GM12864 (cell line): ENCODE measurements around the gene MYMK.

Source experiments
- DNase-seq: peaks from one replicate; pipeline ENCODE4 v3.0.0-alpha.2; 2011; ENCODE audit warnings: low read depth
- H3K4me3 ChIP-seq: 2 replicates; pipeline ENCODE4 v1.5.1; 2011; ENCODE audit warnings: mild to moderate bottlenecking, low read depth, low read length, control low read depth
- TF ChIP-seq, protein P1 (sequence below): IDR thresholded peaks from 2 replicates; pipeline ENCODE4 v1.5.1; 2011; ENCODE audit warnings: low read depth, mild to moderate bottlenecking, moderate library complexity, low read length, control low read depth, inconsistent platforms; ENCODE audit errors: missing control alignments

MYMK gene

DNA sequence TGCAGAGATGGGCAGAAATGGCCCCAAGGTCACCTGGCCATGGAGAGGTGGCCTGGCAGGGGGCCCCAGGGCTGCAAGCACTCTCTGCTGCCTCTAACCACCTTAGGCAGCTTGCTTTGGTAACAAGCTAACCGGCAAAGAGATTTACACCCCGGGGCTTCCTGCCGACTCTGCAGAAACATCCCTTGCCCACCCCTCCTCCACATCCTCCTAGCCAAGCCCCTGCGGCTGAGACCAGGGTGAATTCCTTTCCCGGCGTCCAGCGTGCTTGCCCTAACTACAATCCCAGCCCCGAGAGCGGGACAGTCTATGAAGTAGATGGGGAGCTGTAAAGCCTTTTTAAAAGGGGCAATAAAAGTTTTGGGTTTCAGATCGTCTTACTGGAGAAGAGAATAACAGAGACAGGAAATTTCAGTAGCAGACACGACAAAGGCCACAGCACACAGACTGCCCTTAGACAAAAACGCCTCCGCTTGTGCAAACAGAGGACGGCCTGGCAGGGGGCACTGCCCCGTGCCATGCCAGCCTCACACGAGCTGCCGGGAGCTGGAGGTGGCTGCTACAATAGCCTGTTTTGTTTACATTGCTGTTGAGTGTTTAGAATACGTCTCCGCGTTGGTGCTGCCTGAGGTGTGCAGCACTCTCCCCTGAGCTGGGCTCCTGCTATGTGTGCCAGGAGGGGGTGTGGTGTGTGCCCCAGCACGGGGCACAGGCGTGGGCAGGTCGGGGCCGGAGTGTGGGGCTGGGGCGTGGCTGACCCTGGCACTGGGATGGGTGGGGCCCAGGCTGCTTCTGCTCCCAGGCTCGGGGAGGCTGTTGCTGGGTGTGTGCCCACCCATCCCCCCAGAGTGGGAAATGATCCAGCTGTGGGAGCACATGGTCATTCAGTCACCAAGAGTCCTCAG lies 15.3 kb downstream of the MYMK start:
- no peak overlapping the region for H3K4me3 ChIP-seq
- no peak for DNase-seq
- TF ChIP-seq, protein P1, sequence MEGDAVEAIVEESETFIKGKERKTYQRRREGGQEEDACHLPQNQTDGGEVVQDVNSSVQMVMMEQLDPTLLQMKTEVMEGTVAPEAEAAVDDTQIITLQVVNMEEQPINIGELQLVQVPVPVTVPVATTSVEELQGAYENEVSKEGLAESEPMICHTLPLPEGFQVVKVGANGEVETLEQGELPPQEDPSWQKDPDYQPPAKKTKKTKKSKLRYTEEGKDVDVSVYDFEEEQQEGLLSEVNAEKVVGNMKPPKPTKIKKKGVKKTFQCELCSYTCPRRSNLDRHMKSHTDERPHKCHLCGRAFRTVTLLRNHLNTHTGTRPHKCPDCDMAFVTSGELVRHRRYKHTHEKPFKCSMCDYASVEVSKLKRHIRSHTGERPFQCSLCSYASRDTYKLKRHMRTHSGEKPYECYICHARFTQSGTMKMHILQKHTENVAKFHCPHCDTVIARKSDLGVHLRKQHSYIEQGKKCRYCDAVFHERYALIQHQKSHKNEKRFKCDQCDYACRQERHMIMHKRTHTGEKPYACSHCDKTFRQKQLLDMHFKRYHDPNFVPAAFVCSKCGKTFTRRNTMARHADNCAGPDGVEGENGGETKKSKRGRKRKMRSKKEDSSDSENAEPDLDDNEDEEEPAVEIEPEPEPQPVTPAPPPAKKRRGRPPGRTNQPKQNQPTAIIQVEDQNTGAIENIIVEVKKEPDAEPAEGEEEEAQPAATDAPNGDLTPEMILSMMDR = no peak

DNA sequence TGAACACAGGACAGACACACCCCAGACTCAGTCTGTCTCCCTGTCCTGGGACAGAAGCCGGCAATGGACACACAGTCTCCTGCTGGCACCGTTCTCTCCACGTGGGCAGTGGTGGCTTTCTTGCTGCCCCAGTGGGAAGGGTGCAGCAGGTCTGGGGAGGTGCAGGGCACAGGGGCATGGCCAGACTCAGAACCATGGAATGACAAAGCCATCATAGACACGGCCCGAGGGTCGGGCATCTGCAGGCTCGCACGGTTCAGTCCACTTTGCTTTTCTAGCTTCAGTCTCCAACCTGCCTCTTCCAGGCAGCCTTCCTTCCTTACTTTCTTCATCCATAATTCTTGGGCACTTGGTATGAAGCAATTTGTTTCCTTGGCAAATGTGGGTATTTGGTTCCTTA lies 16.7 kb downstream of the MYMK start:
- DNase-seq = no peak
- TF ChIP-seq, protein P1 = no peak

DNA sequence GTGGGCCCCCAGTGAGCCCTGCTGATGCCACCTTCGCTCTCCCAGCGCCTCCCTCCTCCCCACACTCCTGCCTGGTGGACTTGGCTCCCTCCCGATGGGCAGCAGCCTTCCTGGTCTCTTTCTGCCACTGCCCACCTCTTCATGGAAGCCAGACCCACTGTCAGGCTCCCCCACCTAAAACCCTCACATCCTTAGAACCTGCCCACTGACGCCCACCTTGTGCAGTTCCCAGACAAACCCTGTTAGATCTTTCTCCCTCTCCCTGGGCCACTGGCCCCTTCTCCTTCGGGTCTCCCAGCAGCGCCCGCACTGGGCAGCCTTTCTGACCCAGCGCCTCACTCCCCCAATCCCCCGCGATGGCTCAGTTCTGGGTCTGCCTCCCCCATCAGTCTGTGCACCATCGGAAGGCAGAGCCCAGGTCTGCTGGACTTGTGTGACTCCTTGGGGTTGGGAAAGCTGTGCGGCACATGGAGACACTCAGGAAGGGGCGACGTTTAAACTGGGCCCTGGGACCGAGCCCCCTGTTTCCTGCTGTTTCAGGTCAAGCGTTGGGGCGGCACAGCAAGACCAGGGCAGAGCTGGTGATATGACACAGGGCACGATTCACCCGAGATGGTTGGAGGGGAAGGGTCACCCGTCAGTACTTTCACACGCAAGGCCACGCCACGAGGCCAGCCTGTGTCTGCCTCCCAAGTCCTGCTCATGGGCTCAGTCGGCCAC lies 17.4 kb downstream of the MYMK start:
- no peak for DNase-seq
- TF ChIP-seq, protein P1 = no peak
- no peak overlapping the region for H3K4me3 ChIP-seq

More for the DNA sequence above, 16.7 kb downstream of the MYMK start:
- H3K4me3 ChIP-seq = no peak overlapping the region

DNA sequence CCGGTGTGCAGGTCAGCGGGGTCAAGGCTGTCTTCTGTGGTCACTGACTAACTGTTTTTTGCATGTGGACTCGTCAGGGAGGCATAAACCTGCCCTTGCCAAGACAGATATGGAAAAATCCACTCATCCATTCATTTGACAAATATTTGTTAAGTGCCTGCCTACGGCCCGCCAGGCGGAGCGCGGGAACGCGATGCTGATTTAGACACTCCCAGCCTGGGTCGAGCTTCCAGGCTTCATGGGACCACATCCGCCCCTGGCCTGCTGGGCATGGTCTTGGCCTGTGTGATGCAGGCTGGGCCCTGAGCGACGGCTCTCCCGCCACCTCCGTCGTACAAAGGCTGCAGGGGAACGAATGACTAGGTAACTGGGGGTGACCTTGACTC lies 18.1 kb downstream of the MYMK start:
- H3K4me3 ChIP-seq = no peak overlapping the region
- no peak for DNase-seq
- TF ChIP-seq, protein P1 = no peak

DNA sequence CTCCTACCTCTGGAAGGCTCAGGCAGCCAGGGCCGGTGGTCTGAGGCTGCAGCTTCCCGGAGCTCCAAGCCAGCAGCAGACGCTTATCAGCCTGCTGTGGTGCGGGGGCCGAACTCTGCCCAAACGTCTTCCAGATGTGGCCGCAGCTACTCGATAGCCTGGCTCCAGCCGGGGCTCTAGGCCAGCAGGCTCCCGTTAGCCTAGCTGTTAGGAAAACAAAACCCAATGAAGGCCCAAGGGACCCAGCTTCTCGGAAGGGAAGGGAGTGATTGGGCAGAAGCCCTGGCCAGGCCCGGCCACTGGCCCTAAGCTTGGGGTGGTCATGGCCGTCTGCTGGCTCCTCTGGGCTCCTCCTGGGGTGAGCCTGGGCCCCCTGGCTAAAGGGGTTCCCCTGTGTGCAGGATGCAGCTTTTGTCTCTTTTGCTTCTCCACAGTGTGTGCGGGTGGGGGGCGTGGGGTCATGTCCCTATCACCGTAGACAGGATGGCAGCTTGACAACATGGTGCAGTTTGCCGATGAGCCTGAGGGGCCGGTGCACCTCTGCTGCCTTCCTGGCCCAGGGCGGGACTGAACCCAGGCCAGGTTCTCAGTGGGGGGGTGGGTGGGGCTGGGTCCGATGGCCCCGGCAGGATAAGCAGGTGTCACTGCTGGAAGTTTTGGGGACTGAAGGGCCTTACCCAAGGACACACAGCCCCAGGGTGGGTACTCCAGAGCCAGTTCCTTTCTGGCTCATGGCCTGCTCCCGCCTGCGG lies 18.7 kb downstream of the MYMK start:
- no peak for DNase-seq
- H3K4me3 ChIP-seq = no peak overlapping the region
- TF ChIP-seq, protein P1 = no peak

DNA sequence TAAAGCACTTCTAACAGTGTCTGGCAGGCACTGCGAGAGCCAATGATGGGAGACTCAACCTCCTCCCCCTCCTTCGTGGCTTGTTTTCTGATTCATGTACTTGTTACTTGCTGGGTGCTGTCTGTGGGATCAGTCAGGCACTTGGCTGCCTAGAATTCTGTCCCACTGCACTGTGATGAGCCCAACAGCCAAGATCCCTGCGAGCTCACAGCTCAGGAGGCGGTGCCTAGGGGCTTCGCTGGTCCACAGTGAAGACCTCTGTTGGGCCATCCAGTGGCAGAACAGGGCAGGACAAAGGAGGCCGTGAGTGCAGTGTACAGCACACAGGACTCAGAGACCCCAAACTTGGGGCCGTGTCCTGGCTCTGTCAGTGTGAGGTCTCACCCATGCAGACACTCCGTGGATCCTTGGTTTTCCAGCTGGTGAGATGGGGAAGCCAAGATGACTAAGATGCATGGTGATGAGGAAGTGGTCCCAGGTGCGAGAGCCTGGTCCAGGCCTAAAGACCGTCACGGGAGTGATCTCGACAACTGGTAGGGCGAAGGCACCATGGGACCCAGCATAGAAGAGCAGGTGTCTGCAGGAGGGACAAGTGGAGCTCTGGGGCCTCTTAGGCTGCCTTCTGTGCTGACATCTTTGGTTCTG lies 19.5 kb downstream of the MYMK start:
- H3K4me3 ChIP-seq = no peak overlapping the region
- TF ChIP-seq, protein P1 = no peak
- DNase-seq = no peak
